ENCODE results near the gene FEN1.

DNA sequence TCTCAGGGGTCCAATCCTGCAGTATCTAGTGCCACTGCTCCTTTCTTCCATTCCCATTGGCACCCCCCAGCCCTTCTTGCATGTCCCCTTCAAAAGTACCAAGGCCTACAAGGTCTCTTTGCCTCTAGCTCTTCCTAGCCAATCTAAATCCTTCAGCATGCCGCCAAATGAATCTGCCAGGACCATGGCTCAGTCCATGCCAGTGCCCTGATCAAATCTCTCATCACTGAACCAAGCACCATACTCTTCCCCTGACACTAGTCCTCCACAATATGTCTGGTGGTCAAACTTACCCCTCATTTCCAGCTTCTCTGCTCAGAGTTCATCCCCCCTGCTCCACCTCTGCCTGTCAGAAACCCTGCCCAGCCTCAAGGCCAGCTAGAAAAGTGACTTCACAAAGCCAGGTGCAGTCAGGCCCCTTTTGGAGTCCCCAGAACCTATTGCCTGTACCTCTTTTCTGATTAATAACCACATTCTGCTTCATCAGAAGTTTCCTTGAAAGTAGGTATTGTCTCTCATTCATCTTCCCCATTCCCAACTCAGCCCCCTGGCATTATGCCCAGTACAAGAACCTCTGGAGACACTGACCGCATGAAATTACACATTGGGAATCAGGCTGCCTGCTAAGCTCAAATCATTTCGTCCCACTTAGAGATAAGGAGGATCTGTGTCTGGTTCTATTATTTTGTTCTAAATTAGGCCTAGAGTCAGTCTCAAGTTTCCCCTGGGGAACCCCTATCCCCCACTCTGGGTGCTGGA is 11.4 kb downstream of the FEN1 start:
- TF ChIP-seq, protein P1, sequence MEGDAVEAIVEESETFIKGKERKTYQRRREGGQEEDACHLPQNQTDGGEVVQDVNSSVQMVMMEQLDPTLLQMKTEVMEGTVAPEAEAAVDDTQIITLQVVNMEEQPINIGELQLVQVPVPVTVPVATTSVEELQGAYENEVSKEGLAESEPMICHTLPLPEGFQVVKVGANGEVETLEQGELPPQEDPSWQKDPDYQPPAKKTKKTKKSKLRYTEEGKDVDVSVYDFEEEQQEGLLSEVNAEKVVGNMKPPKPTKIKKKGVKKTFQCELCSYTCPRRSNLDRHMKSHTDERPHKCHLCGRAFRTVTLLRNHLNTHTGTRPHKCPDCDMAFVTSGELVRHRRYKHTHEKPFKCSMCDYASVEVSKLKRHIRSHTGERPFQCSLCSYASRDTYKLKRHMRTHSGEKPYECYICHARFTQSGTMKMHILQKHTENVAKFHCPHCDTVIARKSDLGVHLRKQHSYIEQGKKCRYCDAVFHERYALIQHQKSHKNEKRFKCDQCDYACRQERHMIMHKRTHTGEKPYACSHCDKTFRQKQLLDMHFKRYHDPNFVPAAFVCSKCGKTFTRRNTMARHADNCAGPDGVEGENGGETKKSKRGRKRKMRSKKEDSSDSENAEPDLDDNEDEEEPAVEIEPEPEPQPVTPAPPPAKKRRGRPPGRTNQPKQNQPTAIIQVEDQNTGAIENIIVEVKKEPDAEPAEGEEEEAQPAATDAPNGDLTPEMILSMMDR (IDR thresholded peaks at IDR 0.05), result no peak
- TF ChIP-seq EZH2 (IDR thresholded peaks at IDR 0.05), result no peak

All from neural progenitor cell (in vitro differentiated cells).